Endothelial cell of umbilical vein (primary cell): ENCODE measurements around the gene JMJD7. TPM values are rescaled to one million over a fixed set of nuclear protein-coding genes. Genes with fewer than 3 reads are reported as not detected.

Source experiments
- BruUV-seq: library from RNA; stranded (reverse); fragments of 400-500 nt; replicated peaks from 2 replicates; lab custom pipeline; 2021; lab: Mats Ljungman, UMichigan
- CTCF ChIA-PET: fragments of 300-600, 350-600 bp; sonication (Branson Sonifier 250); formaldehyde crosslinking; loops from one replicate; lab custom pipeline; 2021; ENCODE audit warnings: antibody characterized with exemption, inconsistent platforms; lab: Charles Lee
- POLR2A ChIA-PET: fragments of 300-600, 350-600 bp; sonication (Branson Sonifier 250); formaldehyde crosslinking; loops from one replicate; lab custom pipeline; 2021; ENCODE audit warnings: antibody characterized with exemption, inconsistent platforms; lab: Charles Lee
- DNase-seq: peaks from one replicate; pipeline ENCODE4 v3.0.0-alpha.2; 2011; ENCODE audit warnings: low read depth, low spot score
- FAIRE-seq: peaks from 2 replicates; lab custom pipeline; 2011; peaks lifted over from hg19 to GRCh38; lab: Jason Lieb, UNC
- H2AFZ ChIP-seq: 2 replicates; pipeline ENCODE4 v1.6.0; 2012; ENCODE audit warnings: low read depth, low read length, control low read depth, inconsistent platforms
- H3K27ac ChIP-seq: 2 replicates; pipeline ENCODE4 v1.5.1; 2011; ENCODE audit warnings: low read depth, mild to moderate bottlenecking, control low read depth, low read length, moderate library complexity; ENCODE audit not compliant: insufficient read depth
- H3K27me3 ChIP-seq, 2 experiments: 2 replicates each; pipeline versions ENCODE4 v1.6.0 to v1.6.1; 2011; ENCODE audit warnings: low read length in 2 of 2, mixed read lengths in 1 of 2; ENCODE audit not compliant: control insufficient read depth in 2 of 2, insufficient read depth in 2 of 2
- H3K36me3 ChIP-seq, 2 experiments: 2 replicates in 1 of 2; 3 replicates in 1 of 2; pipeline ENCODE4 v1.5.1; 2011; ENCODE audit warnings: low read length in 2 of 2, mild to moderate bottlenecking in 1 of 2, moderate library complexity in 1 of 2; ENCODE audit not compliant: control insufficient read depth in 2 of 2, insufficient read depth in 2 of 2; ENCODE audit errors: extremely low read depth in 1 of 2
- H3K4me1 ChIP-seq: 3 replicates; pipeline ENCODE4 v1.5.1; 2011; ENCODE audit warnings: mild to moderate bottlenecking, low read length; ENCODE audit not compliant: control insufficient read depth, insufficient read depth; ENCODE audit errors: extremely low read depth
- H3K4me2 ChIP-seq: 2 replicates; pipeline ENCODE4 v1.6.1; 2011; ENCODE audit warnings: low read length, control low read depth, mixed read lengths; ENCODE audit not compliant: insufficient read depth
- H3K4me3 ChIP-seq, 3 experiments: fragments of 200-600 bp in 1 of 3; sonication (generic), shearing (Covaris generic) in 1 of 3; replicated peaks in 1 of 3; 2 replicates each; pipeline ENCODE4 v1.5.1; 2011 to 2016; ENCODE audit warnings: control low read depth in 3 of 3, low read length in 3 of 3, mild to moderate bottlenecking in 2 of 3, inconsistent platforms in 1 of 3, low read depth in 1 of 3, moderate library complexity in 1 of 3; ENCODE audit not compliant: insufficient read depth in 1 of 3
- H3K79me2 ChIP-seq: 2 replicates; pipeline ENCODE4 v1.6.0; 2012; ENCODE audit warnings: low read length, inconsistent platforms; ENCODE audit not compliant: control insufficient read depth, insufficient read depth
- H3K9ac ChIP-seq: replicated peaks from 2 replicates; pipeline ENCODE3; 2011; ENCODE audit warnings: low read length, control low read depth; ENCODE audit not compliant: insufficient read depth; ENCODE audit errors: extremely low read depth
- H3K9me1 ChIP-seq: replicated peaks from 3 replicates; pipeline ENCODE4 v1.6.0; 2011; ENCODE audit warnings: mild to moderate bottlenecking, low read length; ENCODE audit not compliant: control insufficient read depth, insufficient read depth; ENCODE audit errors: extremely low read depth
- H3K9me3 ChIP-seq: replicated peaks from 2 replicates; pipeline ENCODE4 v1.5.1; 2012; ENCODE audit warnings: low read length, inconsistent platforms; ENCODE audit not compliant: control insufficient read depth, insufficient read depth
- H4K20me1 ChIP-seq: replicated peaks from 2 replicates; pipeline ENCODE3; 2011; ENCODE audit warnings: mild to moderate bottlenecking, low read length; ENCODE audit not compliant: control insufficient read depth, insufficient read depth; ENCODE audit errors: extremely low read depth
- EZH2 ChIP-seq: IDR thresholded peaks from 2 replicates; pipeline ENCODE4 v1.6.1; 2012; ENCODE audit warnings: borderline replicate concordance, low read depth, mild to moderate bottlenecking, moderate library complexity, low read length, inconsistent platforms; ENCODE audit not compliant: severe bottlenecking
- FOS ChIP-seq: IDR thresholded peaks from 2 replicates; pipeline ENCODE4 v1.6.1; 2011; ENCODE audit warnings: mild to moderate bottlenecking, low read length, moderate library complexity, borderline replicate concordance; ENCODE audit not compliant: insufficient read depth
- GATA2 ChIP-seq: IDR thresholded peaks from 2 replicates; pipeline ENCODE4 v1.7.0; 2011; ENCODE audit warnings: low read depth, mild to moderate bottlenecking, moderate library complexity, mixed read lengths, low read length; ENCODE audit not compliant: insufficient read length, insufficient read depth
- JUN ChIP-seq: IDR thresholded peaks from 2 replicates; pipeline ENCODE4 v1.6.1; 2011; ENCODE audit warnings: borderline replicate concordance, low read depth; ENCODE audit not compliant: insufficient read length, insufficient read depth
- MYC ChIP-seq: IDR thresholded peaks from one replicate; pipeline ENCODE4 v1.6.1; 2011; ENCODE audit warnings: mild to moderate bottlenecking, low read depth, low read length
- POLR2A ChIP-seq: IDR thresholded peaks from 2 replicates; pipeline ENCODE4 v1.6.1; 2012; ENCODE audit warnings: low read depth, mild to moderate bottlenecking, control low read depth, low read length
- POLR2AphosphoS5 ChIP-seq: IDR thresholded peaks from 2 replicates; pipeline ENCODE4 v1.6.1; 2012; ENCODE audit warnings: low read depth, mild to moderate bottlenecking, control low read depth, low read length, moderate library complexity; ENCODE audit not compliant: insufficient read depth
- dilution Hi-C: fragments of 300-500 bp; cut with MboI; formaldehyde crosslinking; loops from one replicate; pipeline ENCODE4 v1.15.0; 2019; ENCODE audit warnings: low sequenced_read_pairs; ENCODE audit not compliant: extremely low pct_ligation_motif_present
- intact Hi-C: fragments of 100-400 bp; cut with micrococcal nuclease; formaldehyde crosslinking; loops from one replicate; pipeline ENCODE4 v1.10.0; 2022
- polyA plus RNA-seq, 4 experiments: library from polyadenylated mRNA; depleted of rRNA in 3 of 4; stranded (reverse) in 3 of 4; unstranded in 1 of 4; fragments of >200 nt; gene quantifications; 2 replicates each; pipeline versions ENCODE4 v1.2.1 to v1.2.3, GENCODE V29; 2011 to 2012; ENCODE audit warnings: missing spikeins in 1 of 4
- total RNA-seq: library from RNA; stranded (reverse); gene quantifications from 2 replicates; pipeline ENCODE4 v1.2.3, GENCODE V29; 2021
- TF ChIP-seq, protein P1 (sequence below): IDR thresholded peaks from 2 replicates; pipeline ENCODE4 v1.6.1; 2011; ENCODE audit not compliant: insufficient read depth, insufficient read length
- TF ChIP-seq, protein P2 (sequence below), 2 donors: IDR thresholded peaks; 1 replicate in 1 of 2; 2 replicates in 1 of 2; pipeline ENCODE4 v1.5.1; 2011; ENCODE audit warnings: low read length in 2 of 2, mild to moderate bottlenecking in 2 of 2, moderate library complexity in 2 of 2, control low read depth in 1 of 2, inconsistent platforms in 1 of 2, low read depth in 1 of 2; ENCODE audit not compliant: insufficient read depth in 1 of 2; ENCODE audit errors: extremely low read depth in 1 of 2

JMJD7 gene
- total and polyA plus RNA-seq, 2 donors (not counting 3 experiments of a cell fraction or from before 2014, with no cell fraction given) = 7.3 to 11.4 TPM

DNA sequence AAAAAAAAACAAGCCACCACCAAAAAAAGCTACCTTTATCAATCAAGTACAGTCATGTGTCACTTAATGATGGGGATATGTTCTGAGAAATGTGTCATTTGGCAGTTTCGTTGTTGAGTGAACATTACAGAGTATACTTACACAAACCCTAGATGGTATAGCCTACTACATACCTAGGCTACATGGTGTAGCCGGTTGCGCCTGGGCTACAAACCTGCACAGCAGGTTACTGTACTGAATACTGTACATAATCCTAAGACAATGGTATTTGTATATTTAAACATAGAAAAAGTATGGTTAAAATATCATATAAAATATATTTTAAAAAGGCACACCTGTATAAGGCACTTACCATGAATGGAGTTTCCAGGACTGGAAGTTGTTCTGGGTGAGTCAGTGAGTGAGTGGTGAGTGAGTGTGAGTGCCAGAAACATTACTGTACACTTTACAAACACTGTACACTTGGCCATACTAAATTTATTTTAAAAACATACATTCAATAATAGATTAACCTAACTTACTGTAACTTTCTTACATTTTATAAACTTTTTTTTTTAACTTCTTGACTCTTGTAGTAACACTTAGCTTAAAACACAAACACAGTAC lies 25.9 kb upstream of the JMJD7 start:
- BruUV-seq = no TSS peak
- H3K4me3 ChIP-seq = no peak overlapping the region
- DNase-seq (peak; percentile 43), FAIRE-seq (peak; percentile 47)
- no peak overlapping the region for H3K9ac ChIP-seq
- peaks cover 28% of the 10 kb centered on the region for H3K4me1 ChIP-seq
- intact Hi-C loops (no loop called here), dilution Hi-C loops (no loop called here)
- peaks cover 2 to 6% of the 10 kb centered on the region in 2 experiments for H3K36me3 ChIP-seq
- no peaks in the 10 kb centered on the region for H3K27me3 ChIP-seq
- H2AFZ ChIP-seq = no peak overlapping the region
- CTCF ChIA-PET = interaction anchor here (1.1 to 15.9 kb wide), 6 partner anchors 9 to 336 kb away, joined by 3 to 754 read pairs (median 4); partner anchors contain the start of gene MAPKBP1
- POLR2A ChIA-PET = interaction anchor here (0.7 kb wide), 1 partner anchor 28 kb away, joined by 3 read pairs; the partner anchor contains the start of gene MAPKBP1
- H3K4me2 ChIP-seq = no peak overlapping the region
- H4K20me1 ChIP-seq = no peaks in the 10 kb centered on the region
- no peak overlapping the region for H3K27ac ChIP-seq
- no peaks in the 10 kb centered on the region for H3K9me1 ChIP-seq
- TF ChIP-seq GATA2 = no peak
- TF ChIP-seq EZH2 = no peak
- no peak for TF ChIP-seq MYC
- peak; percentile 15 for TF ChIP-seq JUN
- TF ChIP-seq, protein P1, sequence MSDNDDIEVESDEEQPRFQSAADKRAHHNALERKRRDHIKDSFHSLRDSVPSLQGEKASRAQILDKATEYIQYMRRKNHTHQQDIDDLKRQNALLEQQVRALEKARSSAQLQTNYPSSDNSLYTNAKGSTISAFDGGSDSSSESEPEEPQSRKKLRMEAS = no peak
- TF ChIP-seq, protein P2, sequence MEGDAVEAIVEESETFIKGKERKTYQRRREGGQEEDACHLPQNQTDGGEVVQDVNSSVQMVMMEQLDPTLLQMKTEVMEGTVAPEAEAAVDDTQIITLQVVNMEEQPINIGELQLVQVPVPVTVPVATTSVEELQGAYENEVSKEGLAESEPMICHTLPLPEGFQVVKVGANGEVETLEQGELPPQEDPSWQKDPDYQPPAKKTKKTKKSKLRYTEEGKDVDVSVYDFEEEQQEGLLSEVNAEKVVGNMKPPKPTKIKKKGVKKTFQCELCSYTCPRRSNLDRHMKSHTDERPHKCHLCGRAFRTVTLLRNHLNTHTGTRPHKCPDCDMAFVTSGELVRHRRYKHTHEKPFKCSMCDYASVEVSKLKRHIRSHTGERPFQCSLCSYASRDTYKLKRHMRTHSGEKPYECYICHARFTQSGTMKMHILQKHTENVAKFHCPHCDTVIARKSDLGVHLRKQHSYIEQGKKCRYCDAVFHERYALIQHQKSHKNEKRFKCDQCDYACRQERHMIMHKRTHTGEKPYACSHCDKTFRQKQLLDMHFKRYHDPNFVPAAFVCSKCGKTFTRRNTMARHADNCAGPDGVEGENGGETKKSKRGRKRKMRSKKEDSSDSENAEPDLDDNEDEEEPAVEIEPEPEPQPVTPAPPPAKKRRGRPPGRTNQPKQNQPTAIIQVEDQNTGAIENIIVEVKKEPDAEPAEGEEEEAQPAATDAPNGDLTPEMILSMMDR (IDR thresholded peaks at IDR 0.05; ENCODE audit: extremely low read depth in 1 of 2, insufficient read depth in 1 of 2, low read depth in 1 of 2, low read length in 2 of 2) = no peak
- TF ChIP-seq POLR2A = no peak
- no peak for TF ChIP-seq POLR2AphosphoS5
- TF ChIP-seq FOS = peak; percentile 76
- H3K79me2 ChIP-seq = peaks cover 26% of the 10 kb centered on the region
- H3K9me3 ChIP-seq = no peaks in the 10 kb centered on the region
